Ishikawa (cell line): ENCODE results near the gene GBP2.

Experiments
- CEBPB ChIP-seq: IDR thresholded peaks from 2 replicates; pipeline ENCODE4 v1.6.1; 2012
- CREB1 ChIP-seq: IDR thresholded peaks from 2 replicates; pipeline ENCODE4 v1.6.1; 2012; ENCODE audit warnings: low read depth
- EGR1 ChIP-seq: IDR thresholded peaks from 2 replicates; pipeline ENCODE4 v1.6.1; 2012
- EP300 ChIP-seq: IDR thresholded peaks from 2 replicates; pipeline ENCODE4 v1.6.1; 2012; ENCODE audit warnings: borderline replicate concordance
- FOXM1 ChIP-seq: IDR thresholded peaks from 2 replicates; pipeline ENCODE4 v1.6.1; 2012; ENCODE audit warnings: low read depth, borderline replicate concordance
- MAX ChIP-seq: IDR thresholded peaks from 2 replicates; pipeline ENCODE4 v1.6.1; 2012
- NFIC ChIP-seq: IDR thresholded peaks from 2 replicates; pipeline ENCODE4 v1.6.1; 2012
- RAD21 ChIP-seq: IDR thresholded peaks from 2 replicates; pipeline ENCODE4 v1.6.1; 2012; ENCODE audit warnings: low read depth
- REST ChIP-seq: IDR thresholded peaks from 2 replicates; pipeline ENCODE4 v1.6.1; 2012; ENCODE audit warnings: low read depth, mild to moderate bottlenecking
- TAF1 ChIP-seq: IDR thresholded peaks from 2 replicates; pipeline ENCODE4 v1.6.1; 2012; ENCODE audit warnings: low read depth, mild to moderate bottlenecking
- TCF12 ChIP-seq: IDR thresholded peaks from 2 replicates; pipeline ENCODE4 v1.6.1; 2012; ENCODE audit warnings: low read depth
- TEAD4 ChIP-seq: IDR thresholded peaks from 2 replicates; pipeline ENCODE4 v1.6.1; 2012
- USF1 ChIP-seq: IDR thresholded peaks from 2 replicates; pipeline ENCODE4 v1.6.1; 2012
- YY1 ChIP-seq: IDR thresholded peaks from 2 replicates; pipeline ENCODE4 v1.6.1; 2012; ENCODE audit warnings: low read depth
- ZBTB7A ChIP-seq: IDR thresholded peaks from 2 replicates; pipeline ENCODE4 v1.6.1; 2012; ENCODE audit warnings: low read depth

The GBP2 gene

DNA sequence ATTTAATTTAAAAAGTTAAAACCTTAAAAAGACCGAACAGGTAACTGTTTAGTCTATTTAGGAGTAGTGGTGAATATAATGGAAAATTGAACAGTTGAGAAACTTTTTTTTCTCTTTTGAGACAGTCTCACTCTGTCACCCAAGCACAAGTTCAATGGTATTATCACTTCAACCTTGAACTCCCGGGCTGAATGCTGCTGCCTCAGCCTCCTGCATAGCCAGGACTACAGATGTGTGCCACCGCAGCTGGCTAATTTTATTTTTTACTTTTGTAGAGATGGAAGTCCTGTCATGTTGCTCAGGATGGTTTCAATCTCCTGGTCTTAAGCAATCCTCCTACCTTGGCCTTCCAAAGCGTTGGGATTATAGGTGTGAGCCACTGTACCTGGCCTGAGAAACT, 16.2 kb upstream of the GBP2 start:
- TF ChIP-seq TAF1 (no peak), ZBTB7A (no peak), EP300 (no peak), CEBPB (no peak), RAD21 (no peak), REST (no peak)

DNA sequence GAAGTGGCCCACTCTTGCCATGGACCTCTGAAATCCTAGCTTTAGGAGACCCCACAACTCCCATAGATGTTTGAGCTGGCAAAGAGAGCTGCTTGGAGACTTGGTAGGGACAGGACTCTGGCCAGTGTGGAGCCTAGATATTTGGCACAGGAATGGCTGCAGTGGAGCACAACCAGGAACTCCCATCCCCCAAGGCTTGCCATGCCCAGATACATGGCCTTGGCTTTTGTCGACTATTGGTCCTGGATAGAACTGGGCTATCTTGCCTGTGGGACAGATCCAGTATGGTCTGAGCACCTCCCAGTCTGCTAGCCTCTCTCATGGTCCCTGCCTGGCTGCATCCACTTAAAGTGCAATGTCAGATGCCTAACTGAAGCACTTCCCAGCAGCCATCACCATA, 7.8 kb upstream of the GBP2 start:
- TF ChIP-seq TEAD4 (no peak), EGR1 (no peak), MAX (no peak), TCF12 (no peak), RAD21 (no peak), CREB1 (no peak), REST (no peak)

- TF ChIP-seq FOXM1: no peak
- TF ChIP-seq EGR1: no peak
Observed at GRCh38 chr1:89130716-89131115, 4.8 kb upstream of the GBP2 start.

GRCh38 chr1:89129911-89130310, 4.0 kb upstream of the GBP2 start:
- TF ChIP-seq NFIC: no peak
- TF ChIP-seq CEBPB: no peak
- no peak for TF ChIP-seq FOXM1
- TF ChIP-seq TEAD4: no peak
- no peak for TF ChIP-seq YY1
- no peak for TF ChIP-seq EGR1
- TF ChIP-seq TAF1: no peak
- TF ChIP-seq CREB1: no peak
- no peak for TF ChIP-seq ZBTB7A
- TF ChIP-seq RAD21: no peak
- no peak for TF ChIP-seq USF1

GRCh38 chr1:89125240-89125912, 538 bp downstream of the GBP2 start:
- TF ChIP-seq FOXM1 (no peak), EP300 (no peak), REST (no peak), ZBTB7A (no peak), NFIC (no peak), TAF1 (no peak), MAX (no peak), USF1 (no peak), TEAD4 (no peak), CREB1 (no peak), EGR1 (no peak), YY1 (no peak), TCF12 (no peak)
